ENCODE data around the gene CMIP.

DNA sequence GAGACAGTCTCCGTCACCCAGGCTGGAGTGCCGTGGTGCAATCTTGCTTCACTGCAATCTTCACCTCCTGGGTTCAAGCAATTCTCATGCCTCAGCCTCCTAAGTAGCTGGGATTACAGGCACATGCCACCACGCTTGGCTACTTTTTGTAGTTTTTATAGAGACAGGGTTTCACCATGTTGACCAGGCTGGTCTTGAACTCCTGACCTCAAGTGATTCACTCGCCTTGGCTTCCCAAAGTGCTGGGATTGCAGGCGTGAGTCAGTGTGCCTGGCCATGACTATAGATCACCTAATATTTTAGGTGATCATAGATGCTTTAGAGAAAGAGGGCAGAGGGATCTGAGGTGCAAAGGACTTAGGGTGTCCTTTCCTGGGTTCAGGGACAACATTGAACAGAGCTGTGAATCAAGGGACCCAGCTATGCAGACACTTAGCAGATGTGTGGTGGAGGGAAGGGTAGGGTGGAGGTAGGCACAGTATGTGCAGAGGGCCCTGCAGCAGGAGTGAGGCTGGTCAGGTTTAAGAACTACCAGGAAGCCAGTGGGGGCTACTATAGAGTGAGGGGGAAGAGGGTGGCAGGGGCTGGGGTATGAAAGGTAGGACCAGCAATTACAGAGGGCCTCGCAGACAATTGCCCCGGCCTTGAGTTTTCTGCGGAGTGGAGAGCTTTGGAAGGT, 116.5 kb downstream of the CMIP start:
- TF ChIP-seq, protein P1, sequence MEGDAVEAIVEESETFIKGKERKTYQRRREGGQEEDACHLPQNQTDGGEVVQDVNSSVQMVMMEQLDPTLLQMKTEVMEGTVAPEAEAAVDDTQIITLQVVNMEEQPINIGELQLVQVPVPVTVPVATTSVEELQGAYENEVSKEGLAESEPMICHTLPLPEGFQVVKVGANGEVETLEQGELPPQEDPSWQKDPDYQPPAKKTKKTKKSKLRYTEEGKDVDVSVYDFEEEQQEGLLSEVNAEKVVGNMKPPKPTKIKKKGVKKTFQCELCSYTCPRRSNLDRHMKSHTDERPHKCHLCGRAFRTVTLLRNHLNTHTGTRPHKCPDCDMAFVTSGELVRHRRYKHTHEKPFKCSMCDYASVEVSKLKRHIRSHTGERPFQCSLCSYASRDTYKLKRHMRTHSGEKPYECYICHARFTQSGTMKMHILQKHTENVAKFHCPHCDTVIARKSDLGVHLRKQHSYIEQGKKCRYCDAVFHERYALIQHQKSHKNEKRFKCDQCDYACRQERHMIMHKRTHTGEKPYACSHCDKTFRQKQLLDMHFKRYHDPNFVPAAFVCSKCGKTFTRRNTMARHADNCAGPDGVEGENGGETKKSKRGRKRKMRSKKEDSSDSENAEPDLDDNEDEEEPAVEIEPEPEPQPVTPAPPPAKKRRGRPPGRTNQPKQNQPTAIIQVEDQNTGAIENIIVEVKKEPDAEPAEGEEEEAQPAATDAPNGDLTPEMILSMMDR (IDR thresholded peaks at IDR 0.05): no peak
- no peak for TF ChIP-seq POLR2A (IDR thresholded peaks at IDR 0.05)

Measured in thyroid gland (tissue), 4 donors.